Amniotic stem cell (primary cell): Measurements from ENCODE around the gene ENDOD1.

Experiments
- DNase-seq: peaks from one replicate; lab custom pipeline; 2025; lab: John Stamatoyannopoulos, UW

The ENDOD1 gene

GRCh38 chr11:95076416-95076815 lies 13.2 kb upstream of the ENDOD1 start:
- no peak for DNase-seq

- DNase-seq, result no peak
These were observed 12.7 kb upstream of the ENDOD1 start for GRCh38 chr11:95076981-95077380.

- DNase-seq, result no peak
These were observed 11.1 kb upstream of the ENDOD1 start for GRCh38 chr11:95078526-95078925.

DNA sequence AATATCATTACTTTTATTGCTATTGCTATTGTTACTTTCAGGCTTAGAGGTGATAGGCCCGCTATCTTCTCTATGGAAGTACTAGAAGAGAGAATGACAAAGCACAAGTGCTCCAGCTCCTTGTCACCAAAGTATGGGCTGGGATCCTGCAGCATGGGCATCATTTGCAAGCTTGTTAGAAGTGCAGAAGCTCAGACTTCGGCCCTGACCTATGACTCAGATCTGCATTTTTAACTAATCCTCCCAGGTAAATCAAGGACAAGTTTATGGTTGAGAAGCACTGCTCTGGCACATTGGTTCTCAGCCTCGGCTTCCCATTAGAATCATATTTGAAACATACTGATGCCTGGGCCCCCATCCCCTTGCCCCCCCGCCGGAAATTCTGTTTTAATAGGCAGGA lies 8.6 kb upstream of the ENDOD1 start:
- DNase-seq, result no peak

GRCh38 chr11:95081412-95081811 lies 8.2 kb upstream of the ENDOD1 start:
- DNase-seq, result no peak

DNA sequence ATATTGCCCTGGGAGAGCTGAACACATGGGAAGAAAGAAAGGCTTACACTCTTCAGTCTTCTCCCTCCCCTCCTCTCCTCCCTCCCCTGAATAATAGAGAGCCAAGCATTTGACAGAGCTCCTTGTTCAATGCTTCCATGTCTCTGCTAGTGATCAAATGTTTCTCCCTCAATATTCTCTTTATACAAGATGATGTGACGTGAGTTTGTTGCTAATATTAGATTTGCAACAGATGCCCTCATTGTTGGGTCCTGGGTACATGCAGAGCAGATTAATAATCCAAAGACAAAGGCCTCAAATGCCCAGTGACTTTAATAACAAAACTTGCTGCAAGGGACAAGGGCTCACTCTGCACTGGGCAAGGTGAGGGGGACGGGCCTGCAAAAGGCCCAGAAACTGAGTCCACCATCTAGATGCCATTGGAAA lies 7.1 kb upstream of the ENDOD1 start:
- no peak for DNase-seq

DNA sequence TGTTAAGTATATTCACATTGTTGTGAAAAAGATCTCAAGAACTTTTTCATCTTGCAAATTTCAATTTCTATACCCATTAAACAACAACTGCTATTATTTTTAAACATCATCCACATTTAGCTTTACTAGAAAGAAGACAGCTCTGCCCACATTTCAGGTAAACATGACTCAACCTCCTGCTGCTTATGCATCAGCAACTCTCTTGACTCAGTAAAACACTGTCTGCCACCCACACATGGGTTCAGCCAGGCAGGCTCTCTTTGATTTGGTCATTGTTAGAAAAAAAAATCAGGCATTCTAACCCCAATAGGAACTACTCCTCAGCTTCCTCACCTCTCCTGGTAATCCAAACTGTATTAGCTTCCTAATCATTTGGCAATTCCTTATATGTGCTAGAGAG lies 5.1 kb upstream of the ENDOD1 start:
- no peak for DNase-seq

- DNase-seq, result no peak
These were observed 4.4 kb upstream of the ENDOD1 start for GRCh38 chr11:95085117-95085816.

DNA sequence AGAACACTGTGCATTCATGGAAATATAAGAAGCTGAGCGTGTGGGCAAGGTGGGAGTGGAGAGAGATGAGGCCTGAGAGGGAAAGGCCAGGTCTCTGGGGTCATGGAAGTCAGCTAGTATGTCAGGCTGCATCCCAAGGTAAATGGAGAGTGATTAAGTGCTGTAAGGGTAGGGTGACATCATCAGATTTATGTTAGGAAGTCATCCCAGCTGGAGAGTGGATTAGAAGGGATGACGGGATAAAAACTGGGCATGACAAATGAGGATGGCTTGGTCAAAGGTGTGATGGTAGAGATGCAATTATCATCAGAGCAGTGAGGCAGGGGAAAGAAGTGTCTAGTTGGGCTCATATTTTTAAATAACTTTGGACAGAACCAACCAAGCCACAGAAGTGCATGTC lies 3.5 kb upstream of the ENDOD1 start:
- no peak for DNase-seq

GRCh38 chr11:95086836-95087570 lies 2.6 kb upstream of the ENDOD1 start:
- no peak for DNase-seq

GRCh38 chr11:95088946-95089619 lies 563 bp upstream of the ENDOD1 start:
- DNase-seq, result no peak

GRCh38 chr11:95091663-95092180 lies 2.1 kb downstream of the ENDOD1 start:
- DNase-seq, result no peak

DNA sequence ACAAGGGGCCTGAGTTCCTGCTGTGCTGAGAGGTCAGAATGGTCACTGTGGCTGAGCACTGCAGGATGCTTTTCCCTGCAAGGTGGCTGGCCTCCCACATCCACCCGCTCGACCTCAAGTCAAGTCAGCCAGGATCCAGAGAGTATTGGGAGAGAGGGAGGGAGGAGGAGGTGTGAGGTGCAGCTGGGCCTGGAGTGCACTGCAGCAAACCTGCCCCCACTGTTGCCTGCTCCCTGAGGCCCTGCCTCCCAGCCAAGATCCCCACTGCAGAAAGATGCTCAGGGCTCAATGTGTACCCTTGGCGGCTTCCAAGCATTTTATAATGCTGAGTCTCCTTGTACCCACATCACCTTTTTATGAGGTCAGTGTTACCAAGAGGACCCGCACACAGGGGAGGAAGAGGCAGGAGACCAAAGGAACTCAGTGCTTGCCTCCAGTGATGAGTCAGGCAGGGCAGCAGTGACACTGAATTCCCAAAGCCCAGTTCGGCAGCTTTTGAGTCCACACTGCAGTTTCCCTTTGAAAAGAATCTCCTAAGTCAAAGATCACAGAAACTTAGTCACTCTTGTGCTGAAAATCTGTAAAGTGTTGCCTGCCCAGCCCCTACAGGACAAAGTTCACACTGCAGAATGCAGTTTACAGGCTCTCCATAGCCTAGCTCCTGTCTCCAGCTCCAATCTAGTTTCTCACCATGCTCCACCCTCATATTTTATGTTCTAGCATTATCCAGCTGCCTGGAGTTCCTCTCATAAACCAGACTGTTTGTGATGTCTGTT lies 3.1 kb downstream of the ENDOD1 start:
- no peak for DNase-seq

DNA sequence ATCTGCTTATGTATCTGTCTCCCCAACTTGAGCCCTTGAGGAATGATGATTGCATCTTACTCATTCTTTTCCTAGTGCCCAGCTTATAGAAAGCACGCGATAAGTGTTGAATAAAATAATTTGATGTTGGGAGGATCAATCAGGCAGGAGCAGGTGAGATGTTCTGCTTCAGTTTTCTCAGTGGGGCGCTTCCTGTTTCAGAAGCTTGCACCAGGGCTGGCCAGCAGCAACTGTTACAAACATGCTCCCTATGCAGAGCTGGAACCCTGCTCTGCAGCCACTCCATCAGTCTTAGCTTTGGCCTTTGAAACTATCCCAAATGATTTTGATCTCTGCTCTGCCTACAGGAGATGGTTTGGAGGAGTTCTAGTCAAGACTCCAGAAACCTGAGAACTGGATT lies 3.9 kb downstream of the ENDOD1 start:
- DNase-seq, result no peak

GRCh38 chr11:95095858-95096587 lies 6.4 kb downstream of the ENDOD1 start:
- peak; percentile 41 for DNase-seq

DNA sequence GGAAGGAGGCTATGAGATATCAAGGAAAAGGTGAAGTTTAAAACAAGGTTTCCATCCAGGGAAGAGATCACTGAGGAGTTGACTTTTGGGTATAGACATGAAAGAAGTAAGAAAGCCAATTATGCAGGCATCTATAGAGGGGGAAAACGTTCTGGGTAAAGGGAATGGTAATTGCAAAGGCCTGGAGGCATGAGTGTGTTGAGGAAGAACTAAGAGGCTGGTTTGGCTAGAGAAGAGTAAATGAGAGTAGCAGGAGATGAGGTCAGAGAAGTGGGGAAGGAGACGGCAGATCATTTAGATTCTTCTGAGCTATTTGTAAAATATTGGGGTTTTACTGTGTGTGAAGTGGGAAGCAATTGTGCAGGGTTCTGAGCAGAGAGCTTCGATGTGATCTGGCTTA lies 7.6 kb downstream of the ENDOD1 start:
- DNase-seq, result no peak

- DNase-seq, result no peak
These were observed 9.2 kb downstream of the ENDOD1 start for GRCh38 chr11:95098826-95099225.

GRCh38 chr11:95100191-95100648 lies 10.6 kb downstream of the ENDOD1 start:
- DNase-seq, result no peak

- DNase-seq, result no peak
These were observed 11.3 kb downstream of the ENDOD1 start for GRCh38 chr11:95100856-95101507.

- no peak for DNase-seq
These were observed 12.3 kb downstream of the ENDOD1 start for GRCh38 chr11:95101935-95102334.

GRCh38 chr11:95102733-95103132 lies 13.1 kb downstream of the ENDOD1 start:
- DNase-seq, result no peak
